KOPT-K1 (cell line): ENCODE data around the gene CREBRF.
"Not testable (repeated sequence)": the region's sequence is repeated elsewhere in the genome, so short reads cannot be mapped to it uniquely, and the experiment has no call there.

Experiments used
- H3K27ac ChIP-seq: fragments of 200-600 bp; sonication (generic); 2 replicates; pipeline ENCODE4 v1.5.1; 2016; ENCODE audit warnings: antibody characterized with exemption, mild to moderate bottlenecking, low read depth, low read length; ENCODE audit not compliant: poor library complexity, severe bottlenecking
- H3K36me3 ChIP-seq: fragments of 200-600 bp; sonication (generic); 2 replicates; pipeline ENCODE4 v1.5.1; 2017; ENCODE audit warnings: antibody characterized with exemption, mild to moderate bottlenecking, low read length, moderate library complexity; ENCODE audit not compliant: insufficient read depth
- H3K9me3 ChIP-seq: fragments of 200-600 bp; sonication (generic); 2 replicates; pipeline ENCODE4 v1.5.1; 2017; ENCODE audit warnings: antibody characterized with exemption, low read length, mild to moderate bottlenecking; ENCODE audit not compliant: insufficient read depth, poor library complexity, severe bottlenecking

CREBRF gene

GRCh38 chr5:173055983-173056782, at the start of gene CREBRF:
CREBRF (plus strand) TSS chr5:173056352; CDS start chr5:173080776, 24,424 bp downstream.
- Histone ChIP-seq H3K27ac (peak within 1 kb of the TSS; percentile 65), H3K36me3 (no peaks in the 10 kb centered on the region), H3K9me3 (no peaks in the 10 kb centered on the region)

DNA sequence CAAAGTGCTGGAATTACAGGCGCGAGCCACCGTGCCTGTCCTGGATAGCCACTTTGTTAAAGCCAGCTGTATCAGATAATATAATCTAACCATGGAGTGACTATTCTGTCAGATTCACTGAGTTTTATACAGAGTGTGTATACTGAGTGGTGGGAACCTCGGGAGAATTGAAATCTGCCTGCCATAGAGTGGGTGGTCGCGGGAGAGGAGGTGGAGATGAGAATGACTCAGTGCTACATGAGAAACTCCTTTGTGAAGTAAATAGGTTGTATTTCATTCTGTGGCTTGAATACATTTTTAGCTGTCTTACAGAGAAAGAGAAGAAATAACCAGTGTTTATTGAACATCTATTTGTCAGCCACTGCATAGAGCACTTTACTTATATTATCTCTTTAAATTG, 46.1 kb upstream of the CREBRF start:
- peaks cover 10% of the 10 kb centered on the region; the same call in 1 of the 2 replicates for H3K36me3 ChIP-seq
- H3K27ac ChIP-seq: no peak overlapping the region
- H3K9me3 ChIP-seq: no peaks in the 10 kb centered on the region

- no peak overlapping the region for H3K27ac ChIP-seq
- H3K36me3 ChIP-seq: peaks cover 10% of the 10 kb centered on the region; the same call in 1 of the 2 replicates
- H3K9me3 ChIP-seq: no peaks in the 10 kb centered on the region
Measured at GRCh38 chr5:173010547-173011464, 45.3 kb upstream of the CREBRF start.

GRCh38 chr5:173011566-173011965, 44.6 kb upstream of the CREBRF start:
- no peaks in the 10 kb centered on the region for H3K9me3 ChIP-seq
- H3K36me3 ChIP-seq: peaks cover 10% of the 10 kb centered on the region; the same call in 1 of the 2 replicates
- H3K27ac ChIP-seq: no peak overlapping the region

- no peak overlapping the region for H3K27ac ChIP-seq
- no peaks in the 10 kb centered on the region for H3K9me3 ChIP-seq
- peaks cover 10% of the 10 kb centered on the region; the same call in 1 of the 2 replicates for H3K36me3 ChIP-seq
Measured at GRCh38 chr5:173012882-173013281, 43.3 kb upstream of the CREBRF start.

DNA sequence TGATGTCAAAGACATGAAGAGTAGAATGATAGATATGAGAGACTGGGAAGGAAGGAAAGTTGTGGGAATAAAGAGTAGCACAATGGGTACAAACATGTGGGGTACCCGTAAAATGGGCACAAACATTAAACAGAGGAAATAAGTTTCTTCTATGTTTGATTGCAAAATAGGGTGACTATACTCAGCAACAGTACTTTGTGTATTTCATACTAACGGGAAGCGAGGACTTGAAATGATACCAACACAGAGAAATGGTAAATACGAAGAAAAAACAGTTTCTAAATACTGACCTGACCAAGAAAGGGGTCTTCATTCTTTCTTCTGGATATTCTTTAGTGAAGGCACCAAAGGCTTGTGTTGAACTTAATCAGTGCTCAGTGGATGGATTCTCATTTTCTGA, 41.5 kb upstream of the CREBRF start:
- Histone ChIP-seq H3K27ac (no peak overlapping the region), H3K36me3 (peaks cover 10% of the 10 kb centered on the region; the same call in 1 of the 2 replicates), H3K9me3 (no peaks in the 10 kb centered on the region)

DNA sequence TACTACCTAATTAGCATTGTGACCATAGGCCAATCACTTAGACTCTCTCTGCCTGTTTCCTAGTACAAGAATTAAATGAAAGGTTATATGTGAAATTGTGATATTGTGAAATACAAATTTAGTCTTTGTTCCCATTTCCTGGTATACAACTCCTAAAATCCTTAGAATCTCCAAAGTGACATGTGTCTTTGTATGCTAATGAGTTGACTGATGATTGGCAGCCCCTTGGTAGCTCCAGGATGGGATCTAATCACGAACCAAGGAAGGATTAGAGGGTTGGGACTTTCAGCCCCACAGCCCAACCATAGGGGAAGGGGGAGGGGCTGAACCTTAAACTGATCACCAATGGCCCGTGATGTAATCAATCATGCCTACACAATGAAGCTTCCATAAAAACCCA, 41.0 kb upstream of the CREBRF start:
- peaks cover 13% of the 10 kb centered on the region for H3K36me3 ChIP-seq
- H3K27ac ChIP-seq: no peak overlapping the region

DNA sequence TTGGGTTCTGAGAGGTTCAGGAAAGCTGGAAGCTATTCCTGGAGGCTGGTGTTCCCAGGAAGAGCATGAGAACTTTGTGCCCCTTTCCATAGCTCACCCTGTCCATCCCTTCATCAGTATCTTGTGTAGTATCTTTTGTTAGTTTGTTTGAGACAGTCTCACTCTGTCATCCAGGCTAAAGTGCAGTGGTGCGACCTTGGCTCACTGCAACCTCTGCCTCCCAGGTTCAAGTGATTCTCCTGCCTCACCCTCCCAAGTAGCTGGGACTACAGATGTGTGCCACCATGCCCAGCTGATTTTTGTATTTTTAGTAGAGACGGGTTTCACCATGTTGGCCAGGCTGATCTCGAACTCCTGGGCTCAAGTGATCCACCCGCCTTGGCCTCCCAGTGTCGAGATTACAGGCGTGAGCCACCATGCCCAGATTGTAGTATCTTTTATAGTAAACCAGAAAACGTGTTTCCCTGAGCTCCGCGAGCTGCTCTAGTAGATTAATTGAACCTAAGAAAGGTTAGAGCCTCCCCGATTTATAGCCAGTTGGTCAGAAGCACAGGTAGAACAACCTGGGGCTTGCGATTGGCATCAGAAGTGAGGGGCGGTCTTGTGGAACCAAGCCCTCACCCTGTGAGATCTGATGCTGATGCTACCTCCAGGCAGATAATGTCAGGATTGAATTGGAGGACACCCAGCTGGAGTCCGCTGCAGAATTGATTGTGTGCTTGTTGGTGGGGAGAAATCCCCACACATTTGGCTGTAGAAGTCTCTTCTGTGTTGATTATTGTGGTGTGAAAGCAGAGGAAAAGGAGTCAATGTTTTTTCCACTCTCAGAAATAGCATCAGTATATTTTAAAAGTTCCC, 40.3 kb upstream of the CREBRF start:
- H3K9me3 ChIP-seq: no peaks in the 10 kb centered on the region
- H3K36me3 ChIP-seq: peaks cover 18% of the 10 kb centered on the region
- no peak overlapping the region for H3K27ac ChIP-seq

More for the DNA sequence above, 41.0 kb upstream of the CREBRF start:
- no peaks in the 10 kb centered on the region for H3K9me3 ChIP-seq

- Histone ChIP-seq H3K36me3 (peaks cover 18% of the 10 kb centered on the region), H3K27ac (no peak overlapping the region), H3K9me3 (no peaks in the 10 kb centered on the region)
Measured at GRCh38 chr5:173016598-173017046, 39.5 kb upstream of the CREBRF start.

GRCh38 chr5:173017087-173017486, 39.1 kb upstream of the CREBRF start:
- not testable (repeated sequence) for H3K27ac ChIP-seq

GRCh38 chr5:173018358-173018757, 37.8 kb upstream of the CREBRF start:
- Histone ChIP-seq H3K36me3 (peaks cover 34% of the 10 kb centered on the region), H3K9me3 (no peaks in the 10 kb centered on the region), H3K27ac (no peak overlapping the region)

More at GRCh38 chr5:173017087-173017486, 39.1 kb upstream of the CREBRF start:
- not testable (repeated sequence) for H3K9me3 ChIP-seq
- H3K36me3 ChIP-seq: peaks cover 22% of the 10 kb centered on the region

GRCh38 chr5:173020154-173020581, 36.0 kb upstream of the CREBRF start:
- peaks cover 42% of the 10 kb centered on the region for H3K36me3 ChIP-seq
- no peaks in the 10 kb centered on the region for H3K9me3 ChIP-seq
- no peak overlapping the region for H3K27ac ChIP-seq

DNA sequence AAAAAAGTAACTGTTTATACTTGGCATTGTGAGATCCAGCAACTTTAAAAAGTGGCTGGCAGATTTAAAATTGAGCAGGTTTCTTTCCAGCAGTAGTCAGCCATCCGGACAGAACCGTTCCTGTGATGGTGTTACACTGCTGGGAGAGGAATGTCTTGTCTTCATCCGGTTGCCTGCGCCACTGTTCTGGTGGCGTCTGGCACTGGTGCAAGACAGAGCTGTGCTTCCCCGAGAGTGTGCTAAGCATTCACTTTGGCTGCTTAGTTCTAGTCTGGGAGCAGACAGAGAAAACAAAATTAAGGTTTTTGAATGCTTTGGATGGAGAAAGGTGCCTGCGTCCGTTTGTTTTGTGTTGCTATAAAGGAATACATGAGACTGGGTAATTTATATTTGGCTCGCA, 35.5 kb upstream of the CREBRF start:
- Histone ChIP-seq H3K36me3 (peaks cover 42% of the 10 kb centered on the region), H3K9me3 (no peaks in the 10 kb centered on the region), H3K27ac (no peak overlapping the region)

GRCh38 chr5:173025651-173026050, 30.5 kb upstream of the CREBRF start:
- peaks cover 64% of the 10 kb centered on the region for H3K36me3 ChIP-seq
- no peak overlapping the region for H3K27ac ChIP-seq
- no peaks in the 10 kb centered on the region for H3K9me3 ChIP-seq
